HepG2 (cell line): ENCODE results near the gene FCHO1. TPM values are rescaled to one million over a fixed set of nuclear protein-coding genes. Genes with fewer than 3 reads are reported as not detected.
A peak's percentile ranks its signal among the peaks of the same experiment; 100 is the strongest.

Experiments
- BCL3 ChIP-seq: sonication (generic); formaldehyde crosslinking; IDR thresholded peaks from 2 replicates; pipeline ENCODE4 v1.5.1; 2020; ENCODE audit warnings: mild to moderate bottlenecking, missing genetic modification reagents, moderate library complexity
- CBX2 ChIP-seq, 2 experiments: fragments of 200-600 bp in 1 of 2; sonication (generic); formaldehyde crosslinking in 1 of 2; IDR thresholded peaks; 2 replicates each; pipeline versions ENCODE4 v1.7.0 to v1.8.1; 2018 to 2022; ENCODE audit warnings: low read depth in 2 of 2, low read length in 1 of 2, mild to moderate bottlenecking in 1 of 2, missing genetic modification reagents in 1 of 2
- FOSL2 ChIP-seq: sonication (generic); formaldehyde crosslinking; IDR thresholded peaks from 2 replicates; pipeline ENCODE4 v1.4.0; 2020; ENCODE audit warnings: missing genetic modification reagents
- FOXA3 ChIP-seq: IDR thresholded peaks from 2 replicates; pipeline ENCODE4 v1.6.1; 2016; ENCODE audit warnings: missing genetic modification reagents, missing compliant biosample characterization
- HIC2 ChIP-seq: sonication (generic); formaldehyde crosslinking; IDR thresholded peaks from 2 replicates; pipeline ENCODE4 v1.9.0; 2022; ENCODE audit warnings: low read depth, missing genetic modification reagents
- HOXA3 ChIP-seq: sonication (generic); formaldehyde crosslinking; IDR thresholded peaks from 2 replicates; pipeline ENCODE4 v1.5.0; 2020; ENCODE audit warnings: missing genetic modification reagents
- HOXA9 ChIP-seq: sonication (generic); formaldehyde crosslinking; IDR thresholded peaks from 2 replicates; pipeline ENCODE4 v1.8.1; 2022; ENCODE audit warnings: missing genetic modification reagents, mild to moderate bottlenecking, moderate library complexity, borderline replicate concordance
- LCORL ChIP-seq, 2 experiments: fragments of 450-650 bp in 1 of 2; sonication (generic) in 1 of 2; formaldehyde crosslinking in 1 of 2; IDR thresholded peaks; 2 replicates each; pipeline versions ENCODE4 v1.5.0 to v1.6.1; 2017 to 2020; ENCODE audit warnings: antibody characterized with exemption in 1 of 2, missing genetic modification reagents in 1 of 2
- PBX2 ChIP-seq: IDR thresholded peaks from 2 replicates; pipeline ENCODE4 v1.6.1; 2016; ENCODE audit warnings: control low read depth
- RARA ChIP-seq: IDR thresholded peaks from 2 replicates; pipeline ENCODE4 v1.6.1; 2016; ENCODE audit warnings: missing genetic modification reagents, missing compliant biosample characterization
- SOX5 ChIP-seq: IDR thresholded peaks from 2 replicates; pipeline ENCODE4 v1.6.1; 2016; ENCODE audit warnings: borderline replicate concordance
- STAT6 ChIP-seq: sonication (generic); formaldehyde crosslinking; IDR thresholded peaks from 2 replicates; pipeline ENCODE4 v1.4.0; 2020; ENCODE audit warnings: missing genetic modification reagents, mild to moderate bottlenecking, borderline replicate concordance
- TCF12 ChIP-seq, 2 experiments: fragments of 450-650 bp in 1 of 2; sonication (generic) in 1 of 2; formaldehyde crosslinking in 1 of 2; IDR thresholded peaks; 2 replicates each; pipeline versions ENCODE4 v1.6.1 to v1.8.0; 2017 to 2022; ENCODE audit warnings: antibody characterized with exemption in 1 of 2, mild to moderate bottlenecking in 1 of 2, missing genetic modification reagents in 1 of 2, moderate library complexity in 1 of 2
- ZKSCAN8 ChIP-seq: IDR thresholded peaks from 2 replicates; pipeline ENCODE4 v1.6.1; 2016; ENCODE audit warnings: borderline replicate concordance, missing genetic modification reagents, missing compliant biosample characterization
- ZNF329 ChIP-seq: sonication (generic); formaldehyde crosslinking; IDR thresholded peaks from 2 replicates; pipeline ENCODE4 v1.9.0; 2021; ENCODE audit warnings: low read depth, mild to moderate bottlenecking, missing genetic modification reagents
- ZNF335 ChIP-seq: sonication (generic); formaldehyde crosslinking; IDR thresholded peaks from 2 replicates; pipeline ENCODE4 v1.4.0; 2020; ENCODE audit warnings: missing genetic modification reagents
- ZNF530 ChIP-seq: sonication (generic); formaldehyde crosslinking; IDR thresholded peaks from 2 replicates; pipeline ENCODE4 v1.5.0; 2020; ENCODE audit warnings: low read depth, mild to moderate bottlenecking, missing genetic modification reagents
- ZNF746 ChIP-seq: sonication (generic); formaldehyde crosslinking; IDR thresholded peaks from 2 replicates; pipeline ENCODE4 v1.8.0; 2022; ENCODE audit warnings: mild to moderate bottlenecking, missing genetic modification reagents
- ZNF768 ChIP-seq: sonication (generic); formaldehyde crosslinking; IDR thresholded peaks from 2 replicates; pipeline ENCODE4 v1.4.0; 2020; ENCODE audit warnings: missing genetic modification reagents
- polyA plus RNA-seq, 8 experiments: library from polyadenylated mRNA; depleted of rRNA in 3 of 8; stranded (reverse) in 7 of 8; unstranded in 1 of 8; fragments of >200 nt; fragmentation: Illumina TruSeq in 4 of 8; extraction: Trizol in 4 of 8; gene quantifications; 2 replicates each; pipeline versions ENCODE4 v1.2.1 to v1.2.3, GENCODE V29; 2011 to 2016; ENCODE audit warnings: low read depth in 4 of 8, missing spikeins in 1 of 8, mixed read lengths in 1 of 8; ENCODE audit not compliant: insufficient read depth in 1 of 8
- total RNA-seq, 5 experiments: library from RNA; depleted of rRNA; stranded (reverse); fragments of >200 nt; fragmentation: Illumina TruSeq; extraction: Trizol; gene quantifications; 2 replicates each; pipeline ENCODE4 v1.2.3, GENCODE V29; 2016; ENCODE audit warnings: low read depth in 1 of 5

The FCHO1 gene
- total and polyA plus RNA-seq, 2 of the 13 experiments (the other 11 are each of a cell fraction or from before 2014, with no cell fraction given): 1.3 to 3.1 TPM

- TF ChIP-seq BCL3 (CRISPR knock-in tag): no peak
- TF ChIP-seq ZKSCAN8 (CRISPR knock-in tag): no peak
- TF ChIP-seq ZNF335 (CRISPR knock-in tag): 0 out of 2 replicates have a peak, but pooled peaks have one; percentile 43
- TF ChIP-seq SOX5 (CRISPR knock-in tag): peak; percentile 33; the same call in 1 of the 2 replicates
- TF ChIP-seq ZNF768: peak; percentile 19; the same call in 1 of the 2 replicates
- 0 out of 2 replicates have a peak, but pooled peaks have one; percentile 51 for TF ChIP-seq PBX2
- TF ChIP-seq STAT6 (CRISPR knock-in tag): no peak; the same call in 1 of the 2 replicates
- no peak for TF ChIP-seq LCORL (IDR thresholded peaks at IDR 0.05)
- peak; percentile 75 for TF ChIP-seq LCORL (CRISPR knock-in tag; IDR thresholded peaks at IDR 0.05)
- 0 out of 2 replicates have a peak, but pooled peaks have one; percentile 46 for TF ChIP-seq HIC2 (CRISPR knock-in tag)
- TF ChIP-seq RARA (CRISPR knock-in tag): peak; percentile 72
- TF ChIP-seq ZNF329: no peak
- TF ChIP-seq HOXA9 (CRISPR knock-in tag): no peak
- no peak for TF ChIP-seq ZNF530 (CRISPR knock-in tag)
- TF ChIP-seq FOSL2 (CRISPR knock-in tag): peak; percentile 39
- TF ChIP-seq TCF12 (IDR thresholded peaks at IDR 0.05): no peak
- TF ChIP-seq TCF12 (CRISPR knock-in tag; IDR thresholded peaks at IDR 0.05): no peak
- 0 out of 2 replicates have a peak, but pooled peaks have one; percentile 16 for TF ChIP-seq HOXA3
- no peak for TF ChIP-seq ZNF746 (CRISPR knock-in tag)
- peak; percentile 30; the same call in 1 of the 2 replicates for TF ChIP-seq FOXA3 (CRISPR knock-in tag)
- TF ChIP-seq CBX2 (IDR thresholded peaks at IDR 0.05; ENCODE audit: low read depth, low read length): no peak
- TF ChIP-seq CBX2 (CRISPR knock-in tag; IDR thresholded peaks at IDR 0.05; ENCODE audit: low read depth): no peak
These were observed 44.9 kb downstream of the FCHO1 start (continued) for GRCh38 chr19:17796013-17796837.
